IMR-90 (cell line): ENCODE results near the gene BACH1.

Experiments
- CTCF ChIP-seq: conservative IDR thresholded peaks from 2 replicates; pipeline ENCODE4 v1.5.1; 2012; ENCODE audit warnings: mild to moderate bottlenecking, low read depth, low read length, improper control_type of control experiment
- POLR2A ChIP-seq: IDR thresholded peaks from 2 replicates; pipeline ENCODE4 v1.6.1; 2012; ENCODE audit warnings: mild to moderate bottlenecking, low read depth, low read length

- TF ChIP-seq CTCF (no peak), POLR2A (no peak)
Measured at GRCh38 chr21:29316806-29317205, 18.1 kb downstream of the BACH1 start.
